CD14-positive monocyte (primary cell): ENCODE results near the gene THSD4. TPM values are rescaled to one million over a fixed set of nuclear protein-coding genes. Genes with fewer than 3 reads are reported as not detected.

Experiments used
- DNase-seq, 3 donors: peaks; one replicate each; pipeline ENCODE4 v3.0.0-alpha.2; 2011 to 2022
- H2AFZ ChIP-seq: 2 replicates; pipeline ENCODE4 v1.6.0; 2012; ENCODE audit warnings: mild to moderate bottlenecking, low read depth, low read length, inconsistent platforms; ENCODE audit not compliant: insufficient read depth, poor library complexity, severe bottlenecking
- H3K27ac ChIP-seq, 2 donors: 1 replicate in 1 of 2; 2 replicates in 1 of 2; pipeline ENCODE4 v1.5.1; 2012 to 2013; ENCODE audit warnings: low read length in 2 of 2, control low read depth in 1 of 2, inconsistent platforms in 1 of 2, low read depth in 1 of 2, mild to moderate bottlenecking in 1 of 2
- H3K27me3 ChIP-seq, 2 donors: one replicate each; pipeline versions ENCODE4 v1.6.0 to v1.6.1; 2011 to 2013; ENCODE audit warnings: low read length in 2 of 2; ENCODE audit not compliant: control insufficient read depth in 2 of 2, insufficient read depth in 2 of 2
- H3K36me3 ChIP-seq, 2 donors: replicated peaks in 1 of 2; 1 replicate in 1 of 2; 2 replicates in 1 of 2; pipeline versions ENCODE4 v1.5.1 to v1.6.1; 2012 to 2013; ENCODE audit warnings: low read length in 2 of 2, control low read depth in 1 of 2, inconsistent platforms in 1 of 2, mild to moderate bottlenecking in 1 of 2; ENCODE audit not compliant: insufficient read depth in 2 of 2, control insufficient read depth in 1 of 2
- H3K4me1 ChIP-seq, 2 donors: 1 replicate in 1 of 2; 2 replicates in 1 of 2; pipeline versions ENCODE4 v1.5.1 to v1.6.1; 2012 to 2013; ENCODE audit warnings: low read length in 2 of 2, control low read depth in 1 of 2, inconsistent platforms in 1 of 2, mild to moderate bottlenecking in 1 of 2, moderate library complexity in 1 of 2; ENCODE audit not compliant: insufficient read depth in 2 of 2, control insufficient read depth in 1 of 2
- H3K4me2 ChIP-seq: replicated peaks from 2 replicates; pipeline ENCODE3; 2012; ENCODE audit warnings: low read length, moderate library complexity, mild to moderate bottlenecking; ENCODE audit not compliant: poor library complexity, severe bottlenecking; ENCODE audit errors: extremely low read depth
- H3K4me3 ChIP-seq, 3 experiments: fragments of 200-600 bp in 1 of 3; sonication (generic) in 1 of 3; replicated peaks in 1 of 3; 1 replicate in 2 of 3; 2 replicates in 1 of 3; pipeline ENCODE4 v1.5.1; 2011 to 2013; ENCODE audit warnings: low read length in 3 of 3, mild to moderate bottlenecking in 3 of 3, control low read depth in 2 of 3, low read depth in 2 of 3, inconsistent platforms in 1 of 3, moderate library complexity in 1 of 3
- H3K79me2 ChIP-seq: 2 replicates; pipeline ENCODE4 v1.6.0; 2012; ENCODE audit warnings: mild to moderate bottlenecking, control low read depth, inconsistent platforms, low read length, moderate library complexity; ENCODE audit not compliant: insufficient read depth
- H3K9ac ChIP-seq: 2 replicates; pipeline ENCODE4 v1.6.0; 2017; ENCODE audit warnings: low read length, mild to moderate bottlenecking; ENCODE audit not compliant: insufficient read depth, poor library complexity, severe bottlenecking
- H3K9me3 ChIP-seq, 2 donors: replicated peaks in 1 of 2; 1 replicate in 1 of 2; 2 replicates in 1 of 2; pipeline versions ENCODE4 v1.5.1 to v1.6.1; 2012 to 2013; ENCODE audit warnings: low read length in 2 of 2, control low read depth in 1 of 2; ENCODE audit not compliant: control insufficient read depth in 1 of 2, insufficient read depth in 1 of 2
- H4K20me1 ChIP-seq: 2 replicates; pipeline ENCODE4 v1.6.0; 2012; ENCODE audit warnings: mild to moderate bottlenecking, low read length, control low read depth, moderate library complexity; ENCODE audit not compliant: insufficient read depth
- H3K27ac Mint-ChIP-seq, 7 donors: one replicate each; pipeline ENCODE4 v1.8.0; 2020; ENCODE audit warnings: mild to moderate bottlenecking in 7 of 7, mixed read lengths in 7 of 7, moderate library complexity in 6 of 7, inconsistent platforms in 2 of 7
- H3K27me3 Mint-ChIP-seq, 3 donors: one replicate each; pipeline ENCODE4 v1.8.0; 2021 to 2022; ENCODE audit warnings: low read depth in 3 of 3, mild to moderate bottlenecking in 3 of 3, mixed read lengths in 3 of 3, moderate library complexity in 3 of 3, inconsistent platforms in 1 of 3
- H3K36me3 Mint-ChIP-seq, 2 donors: one replicate each; pipeline ENCODE4 v1.8.0; 2020; ENCODE audit warnings: mixed read lengths in 2 of 2, inconsistent platforms in 1 of 2, mild to moderate bottlenecking in 1 of 2
- H3K4me1 Mint-ChIP-seq: one replicate; pipeline ENCODE4 v1.8.0; 2020; ENCODE audit warnings: mild to moderate bottlenecking, mixed read lengths
- H3K4me3 Mint-ChIP-seq, 2 donors: one replicate each; pipeline ENCODE4 v1.8.0; 2020; ENCODE audit warnings: mild to moderate bottlenecking in 2 of 2, mixed read lengths in 2 of 2, moderate library complexity in 1 of 2
- H3K9me3 Mint-ChIP-seq, 7 donors: one replicate each; pipeline ENCODE4 v1.8.0; 2020 to 2022; ENCODE audit warnings: mixed read lengths in 7 of 7, mild to moderate bottlenecking in 6 of 7, moderate library complexity in 6 of 7, inconsistent platforms in 2 of 7
- CTCF ChIP-seq: fragments of 200-600 bp; IDR thresholded peaks from one replicate; pipeline ENCODE4 v1.8.0; 2022; ENCODE audit warnings: antibody characterized with exemption, mild to moderate bottlenecking
- WGBS: methylation state at CpG from one replicate; pipeline ENCODE4 v1.1.5; 2013; ENCODE audit warnings: missing lambda C conversion rate; ENCODE audit not compliant: insufficient coverage; 5-methylcytosine and 5-hydroxymethylcytosine counted together
- intact Hi-C, 2 donors: fragments of 100-400 bp; cut with micrococcal nuclease; formaldehyde crosslinking; loops; one replicate each; pipeline versions ENCODE4 v1.15.0 to v1.15.1; 2023
- polyA plus RNA-seq, 3 donors: library from polyadenylated mRNA; depleted of rRNA in 1 of 3; unstranded in 2 of 3; stranded (reverse) in 1 of 3; fragments of 300-500 nt in 2 of 3; fragments of >200 nt in 1 of 3; fragmentation: Illumina TruSeq in 2 of 3; gene quantifications; 1 replicate in 2 of 3; 2 replicates in 1 of 3; pipeline ENCODE4 v1.2.3, GENCODE V29; 2012 to 2021

The THSD4 gene
- polyA plus RNA-seq, 3 donors, result not detected

GRCh38 chr15:71545223-71545760, 430.0 kb downstream of the THSD4 start:
- Histone ChIP-seq H3K27ac (no peak overlapping the region), H3K36me3 (no peaks in the 10 kb centered on the region), H3K79me2 (no peaks in the 10 kb centered on the region), H3K4me1 (no peaks in the 10 kb centered on the region), H3K27me3 (no peaks in the 10 kb centered on the region), H3K4me3 (no peak overlapping the region), H4K20me1 (no peaks in the 10 kb centered on the region), H2AFZ (no peak overlapping the region), H3K4me2 (no peak overlapping the region), H3K9me3 (no peaks in the 10 kb centered on the region), H3K9ac (no peak overlapping the region)
- no peak for DNase-seq
- Mint-ChIP-seq H3K27me3 (peaks cover 2 to 11% (median 3%) of the 10 kb centered on the region in 3 donors), H3K9me3 (peaks cover 0 to 8% (median 3%) of the 10 kb centered on the region in 7 donors), H3K4me3 (no peak overlapping the region), H3K4me1 (no peaks in the 10 kb centered on the region), H3K36me3 (no peaks in the 10 kb centered on the region), H3K27ac (no peak overlapping the region)
- no CpG with 5 or more reads among the region's 5 CpGs for WGBS
- no peak for TF ChIP-seq CTCF
- intact Hi-C loops, result no loop called here

GRCh38 chr15:71545923-71546322, 430.7 kb downstream of the THSD4 start:
- H3K27me3 Mint-ChIP-seq, result peaks cover 2 to 10% (median 3%) of the 10 kb centered on the region in 3 donors
- DNase-seq, result no peak
- no CpG with 5 or more reads among the region's 1 CpG for WGBS

More at GRCh38 chr15:71545923-71546322, 430.7 kb downstream of the THSD4 start:
- Histone ChIP-seq H3K79me2 (no peaks in the 10 kb centered on the region), H3K27me3 (no peaks in the 10 kb centered on the region), H4K20me1 (no peaks in the 10 kb centered on the region), H3K27ac (no peak overlapping the region), H3K36me3 (no peaks in the 10 kb centered on the region), H2AFZ (no peak overlapping the region), H3K9ac (no peak overlapping the region), H3K4me3 (no peak overlapping the region), H3K9me3 (no peaks in the 10 kb centered on the region), H3K4me2 (no peak overlapping the region), H3K4me1 (no peaks in the 10 kb centered on the region)
- Mint-ChIP-seq H3K36me3 (no peaks in the 10 kb centered on the region), H3K27ac (no peak overlapping the region), H3K9me3 (peaks cover 0 to 8% (median 3%) of the 10 kb centered on the region in 7 donors), H3K4me3 (no peak overlapping the region), H3K4me1 (no peaks in the 10 kb centered on the region)
- no peak for TF ChIP-seq CTCF
- intact Hi-C loops, result no loop called here
